ENCODE results near the gene JMJD8. TPM values are rescaled to one million over a fixed set of nuclear protein-coding genes. Genes with fewer than 3 reads are reported as not detected.

Gene JMJD8
- polyA plus RNA-seq, 3 donors: 28.7 to 45.3 (median 33.5) TPM

- peaks cover 15 to 29% of the 10 kb centered on the region in 2 donors for H3K27me3 ChIP-seq (ENCODE audit: control insufficient read depth in 2 of 2, insufficient read depth in 2 of 2, low read length in 2 of 2)
- Mint-ChIP-seq H3K4me3 (peak overlapping the region; percentile 87 to 94), H3K27ac (peak overlapping the region in 6 of 7 donors; percentile 74 to 93 (median 85)), H3K4me1 (peaks cover 16% of the 10 kb centered on the region), H3K36me3 (peaks cover 17 to 22% of the 10 kb centered on the region in 2 donors), H3K27me3 (ENCODE audit: low read depth in 3 of 3) (peaks cover 31 to 36% (median 32%) of the 10 kb centered on the region in 3 donors), H3K9me3 (peaks cover under 1 to 10% (median 6%) of the 10 kb centered on the region in 7 donors)
- H3K27ac ChIP-seq (ENCODE audit: low read depth in 1 of 2, low read length in 2 of 2): peak overlapping the region; percentile 70 to 80
- H3K9me3 ChIP-seq (replicated peaks in 1 of 2; ENCODE audit: control insufficient read depth in 1 of 2, insufficient read depth in 1 of 2, low read length in 2 of 2): peaks cover 0 to 4% of the 10 kb centered on the region in 2 donors
- H3K9ac ChIP-seq (ENCODE audit: insufficient read depth, low read length, poor library complexity, severe bottlenecking): peak overlapping the region; percentile 75
- peaks cover 26 to 43% of the 10 kb centered on the region in 2 donors for H3K4me1 ChIP-seq (ENCODE audit: control insufficient read depth in 1 of 2, insufficient read depth in 2 of 2, low read length in 2 of 2)
- TF ChIP-seq, protein P1, sequence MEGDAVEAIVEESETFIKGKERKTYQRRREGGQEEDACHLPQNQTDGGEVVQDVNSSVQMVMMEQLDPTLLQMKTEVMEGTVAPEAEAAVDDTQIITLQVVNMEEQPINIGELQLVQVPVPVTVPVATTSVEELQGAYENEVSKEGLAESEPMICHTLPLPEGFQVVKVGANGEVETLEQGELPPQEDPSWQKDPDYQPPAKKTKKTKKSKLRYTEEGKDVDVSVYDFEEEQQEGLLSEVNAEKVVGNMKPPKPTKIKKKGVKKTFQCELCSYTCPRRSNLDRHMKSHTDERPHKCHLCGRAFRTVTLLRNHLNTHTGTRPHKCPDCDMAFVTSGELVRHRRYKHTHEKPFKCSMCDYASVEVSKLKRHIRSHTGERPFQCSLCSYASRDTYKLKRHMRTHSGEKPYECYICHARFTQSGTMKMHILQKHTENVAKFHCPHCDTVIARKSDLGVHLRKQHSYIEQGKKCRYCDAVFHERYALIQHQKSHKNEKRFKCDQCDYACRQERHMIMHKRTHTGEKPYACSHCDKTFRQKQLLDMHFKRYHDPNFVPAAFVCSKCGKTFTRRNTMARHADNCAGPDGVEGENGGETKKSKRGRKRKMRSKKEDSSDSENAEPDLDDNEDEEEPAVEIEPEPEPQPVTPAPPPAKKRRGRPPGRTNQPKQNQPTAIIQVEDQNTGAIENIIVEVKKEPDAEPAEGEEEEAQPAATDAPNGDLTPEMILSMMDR (IDR thresholded peaks at IDR 0.05): no peak
- peak overlapping the region; percentile 86 for H2AFZ ChIP-seq (ENCODE audit: insufficient read depth, low read depth, low read length, poor library complexity, severe bottlenecking)
- H3K4me3 ChIP-seq (replicated peaks in 1 of 3; ENCODE audit: low read depth in 2 of 3, low read length in 3 of 3): peak overlapping the region; percentile 77 to 92 (median 87)
- peaks cover 4% of the 10 kb centered on the region for H4K20me1 ChIP-seq (ENCODE audit: insufficient read depth, low read length)
- H3K79me2 ChIP-seq (ENCODE audit: insufficient read depth, low read length): no peaks in the 10 kb centered on the region
- peaks cover 0 to 11% of the 10 kb centered on the region in 2 donors for H3K36me3 ChIP-seq (replicated peaks in 1 of 2; ENCODE audit: control insufficient read depth in 1 of 2, insufficient read depth in 2 of 2, low read length in 2 of 2)
- DNase-seq: peak in 1 of 3 donors; percentile 32
- 89% methylated on average over 24 of the region's 26 CpGs for WGBS (ENCODE audit: insufficient coverage)
- H3K4me2 ChIP-seq (replicated peaks; ENCODE audit: extremely low read depth, low read length, poor library complexity, severe bottlenecking): peak overlapping the region; percentile 95
- intact Hi-C loops (cut with micrococcal nuclease): no loop called here
Observed at GRCh38 chr16:689175-689897, 5.2 kb upstream of the JMJD8 start.

DNA sequence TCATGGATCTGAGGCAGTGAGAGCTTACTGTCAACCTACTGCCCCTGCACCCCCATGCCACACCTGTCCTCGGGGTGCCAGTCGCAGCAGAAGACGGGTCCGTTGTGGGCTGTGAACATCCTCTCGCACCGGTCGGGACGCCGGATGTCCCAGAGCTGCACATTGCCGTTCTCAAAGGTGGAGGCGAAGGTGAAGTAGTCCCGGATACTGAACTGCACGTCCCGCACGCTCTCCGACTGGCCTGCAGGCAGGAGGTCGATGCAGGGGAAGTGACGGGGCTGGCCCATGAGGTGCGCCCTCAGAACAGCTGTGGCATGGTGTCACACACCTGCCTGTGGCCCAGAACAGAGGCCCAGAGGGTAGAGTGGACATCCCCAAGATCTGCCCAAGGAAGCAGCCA is 3.4 kb upstream of the JMJD8 start:
- peaks cover 37 to 53% of the 10 kb centered on the region in 2 donors for H3K4me1 ChIP-seq (ENCODE audit: control insufficient read depth in 1 of 2, insufficient read depth in 2 of 2, low read length in 2 of 2)
- intact Hi-C loops (cut with micrococcal nuclease): no loop called here
- H3K36me3 Mint-ChIP-seq: peaks cover 20 to 28% of the 10 kb centered on the region in 2 donors
- TF ChIP-seq, protein P1 (IDR thresholded peaks at IDR 0.05): no peak
- H3K27me3 Mint-ChIP-seq (ENCODE audit: low read depth in 3 of 3): peaks cover 15 to 18% (median 16%) of the 10 kb centered on the region in 3 donors
- 92% methylated on average over 19 of the region's 19 CpGs for WGBS (ENCODE audit: insufficient coverage)
- H3K4me3 ChIP-seq (replicated peaks in 1 of 3; ENCODE audit: low read depth in 2 of 3, low read length in 3 of 3): no peak overlapping the region
- no peak overlapping the region for H3K27ac ChIP-seq (ENCODE audit: low read depth in 1 of 2, low read length in 2 of 2)
- no peak overlapping the region for H3K4me2 ChIP-seq (replicated peaks; ENCODE audit: extremely low read depth, low read length, poor library complexity, severe bottlenecking)
- peaks cover 11% of the 10 kb centered on the region for H3K79me2 ChIP-seq (ENCODE audit: insufficient read depth, low read length)
- no peak overlapping the region for H3K9ac ChIP-seq (ENCODE audit: insufficient read depth, low read length, poor library complexity, severe bottlenecking)
- no peak overlapping the region for H2AFZ ChIP-seq (ENCODE audit: insufficient read depth, low read depth, low read length, poor library complexity, severe bottlenecking)
- peaks cover 0 to under 1% of the 10 kb centered on the region in 2 donors for H3K9me3 ChIP-seq (replicated peaks in 1 of 2; ENCODE audit: control insufficient read depth in 1 of 2, insufficient read depth in 1 of 2, low read length in 2 of 2)
- H3K9me3 Mint-ChIP-seq: peaks cover 0 to 10% (median 2%) of the 10 kb centered on the region in 7 donors
- DNase-seq: no peak
- H3K27ac Mint-ChIP-seq: no peak overlapping the region
- H3K36me3 ChIP-seq (replicated peaks in 1 of 2; ENCODE audit: control insufficient read depth in 1 of 2, insufficient read depth in 2 of 2, low read length in 2 of 2): peaks cover 8 to 12% of the 10 kb centered on the region in 2 donors
- peaks cover 3 to 16% of the 10 kb centered on the region in 2 donors for H3K27me3 ChIP-seq (ENCODE audit: control insufficient read depth in 2 of 2, insufficient read depth in 2 of 2, low read length in 2 of 2)
- H3K4me1 Mint-ChIP-seq: peaks cover 25% of the 10 kb centered on the region
- peaks cover 17% of the 10 kb centered on the region for H4K20me1 ChIP-seq (ENCODE audit: insufficient read depth, low read length)
- no peak overlapping the region for H3K4me3 Mint-ChIP-seq
